GM12878 (cell line): ENCODE data around the gene LAT. TPM values are rescaled to one million over a fixed set of nuclear protein-coding genes. Genes with fewer than 3 reads are reported as not detected.

ENCODE experiments used
- BCL11A ChIP-seq: IDR thresholded peaks from 2 replicates; pipeline ENCODE4 v1.6.1; 2011; ENCODE audit warnings: low read depth, low read length
- BMI1 ChIP-seq: fragments of 450-650 bp; IDR thresholded peaks from 2 replicates; pipeline ENCODE4 v1.6.1; 2016; ENCODE audit warnings: mild to moderate bottlenecking, moderate library complexity, borderline replicate concordance
- CHD1 ChIP-seq: IDR thresholded peaks from 2 replicates; pipeline ENCODE4 v1.6.1; 2012; ENCODE audit warnings: low read depth, low read length, improper control_type of control experiment
- JUND ChIP-seq: IDR thresholded peaks from 2 replicates; pipeline ENCODE4 v1.6.1; 2012; ENCODE audit warnings: low read depth, mild to moderate bottlenecking, low read length, improper control_type of control experiment, moderate library complexity
- REST ChIP-seq: IDR thresholded peaks from 2 replicates; pipeline ENCODE4 v1.6.1; 2012; ENCODE audit warnings: mild to moderate bottlenecking, low read depth, low read length
- SKIL ChIP-seq: fragments of 450-650 bp; IDR thresholded peaks from 2 replicates; pipeline ENCODE4 v1.6.1; 2017; ENCODE audit warnings: mild to moderate bottlenecking, low read depth, inconsistent platforms; ENCODE audit not compliant: poor library complexity, severe bottlenecking
- SMAD5 ChIP-seq: IDR thresholded peaks from 2 replicates; pipeline ENCODE4 v1.6.1; 2016; ENCODE audit warnings: antibody characterized with exemption, low read depth
- SREBF1 ChIP-seq: IDR thresholded peaks from 2 replicates; pipeline ENCODE4 v1.6.1; 2012; ENCODE audit warnings: mild to moderate bottlenecking, low read length
- STAT1 ChIP-seq: fragments of 450-650 bp; conservative IDR thresholded peaks from 2 replicates; pipeline ENCODE4 v1.6.1; 2014; ENCODE audit warnings: antibody characterized with exemption, mild to moderate bottlenecking
- TAF1 ChIP-seq: IDR thresholded peaks from 2 replicates; pipeline ENCODE4 v1.6.1; 2011; ENCODE audit warnings: mild to moderate bottlenecking, low read depth, low read length, borderline replicate concordance
- YBX1 ChIP-seq: fragments of 450-650 bp; IDR thresholded peaks from 2 replicates; pipeline ENCODE4 v1.6.1; 2016; ENCODE audit warnings: antibody characterized with exemption
- ZBTB33 ChIP-seq: fragments of 450-650 bp; IDR thresholded peaks from 2 replicates; pipeline ENCODE4 v1.6.1; 2017; ENCODE audit warnings: mild to moderate bottlenecking
- polyA plus RNA-seq, 11 experiments: library from polyadenylated mRNA; depleted of rRNA in 4 of 11; unstranded in 6 of 11; stranded (reverse) in 5 of 11; fragments of >200 nt; fragmentation: Nextera tagmentation in 4 of 11; fragmentation: Illumina TruSeq in 1 of 11; extraction: Ambion mirVana in 4 of 11; extraction: Trizol in 1 of 11; gene quantifications; 1 replicate in 1 of 11; 2 replicates in 10 of 11; pipeline versions ENCODE4 v1.2.1 to v1.2.3, GENCODE V29; 2011 to 2016; ENCODE audit warnings: inconsistent platforms in 2 of 11, missing spikeins in 2 of 11, low read depth in 1 of 11
- total RNA-seq, 4 experiments: library from RNA; depleted of rRNA in 3 of 4; stranded (reverse); fragments of >200 nt in 3 of 4; fragmentation: Illumina TruSeq in 1 of 4; extraction: Trizol in 1 of 4; gene quantifications; 2 replicates each; pipeline versions ENCODE4 v1.2.1 to v1.2.3, GENCODE V29; 2013 to 2021
- TF ChIP-seq, protein P1 (sequence below), 3 experiments: IDR thresholded peaks in 2 of 3; conservative IDR thresholded peaks in 1 of 3; 2 replicates each; pipeline ENCODE4 v1.5.1; 2011; ENCODE audit warnings: low read depth in 3 of 3, low read length in 3 of 3, mild to moderate bottlenecking in 3 of 3, control low read depth in 2 of 3, moderate library complexity in 2 of 3, inconsistent platforms in 1 of 3, mixed read lengths in 1 of 3; ENCODE audit not compliant: control insufficient read depth in 2 of 3, insufficient read depth in 1 of 3; ENCODE audit errors: extremely low read depth in 1 of 3
- TF ChIP-seq, protein P2 (sequence below): IDR thresholded peaks from 2 replicates; pipeline ENCODE4 v1.6.1; 2011; ENCODE audit warnings: mild to moderate bottlenecking, low read depth, low read length, moderate library complexity; ENCODE audit not compliant: insufficient replicate concordance

Gene LAT
- total and polyA plus RNA-seq, 10 of the 15 experiments (the other 5 are each of a cell fraction or from before 2014, with no cell fraction given), result 0.39 to 6.9 (median 2.0) TPM

- TF ChIP-seq, protein P1, sequence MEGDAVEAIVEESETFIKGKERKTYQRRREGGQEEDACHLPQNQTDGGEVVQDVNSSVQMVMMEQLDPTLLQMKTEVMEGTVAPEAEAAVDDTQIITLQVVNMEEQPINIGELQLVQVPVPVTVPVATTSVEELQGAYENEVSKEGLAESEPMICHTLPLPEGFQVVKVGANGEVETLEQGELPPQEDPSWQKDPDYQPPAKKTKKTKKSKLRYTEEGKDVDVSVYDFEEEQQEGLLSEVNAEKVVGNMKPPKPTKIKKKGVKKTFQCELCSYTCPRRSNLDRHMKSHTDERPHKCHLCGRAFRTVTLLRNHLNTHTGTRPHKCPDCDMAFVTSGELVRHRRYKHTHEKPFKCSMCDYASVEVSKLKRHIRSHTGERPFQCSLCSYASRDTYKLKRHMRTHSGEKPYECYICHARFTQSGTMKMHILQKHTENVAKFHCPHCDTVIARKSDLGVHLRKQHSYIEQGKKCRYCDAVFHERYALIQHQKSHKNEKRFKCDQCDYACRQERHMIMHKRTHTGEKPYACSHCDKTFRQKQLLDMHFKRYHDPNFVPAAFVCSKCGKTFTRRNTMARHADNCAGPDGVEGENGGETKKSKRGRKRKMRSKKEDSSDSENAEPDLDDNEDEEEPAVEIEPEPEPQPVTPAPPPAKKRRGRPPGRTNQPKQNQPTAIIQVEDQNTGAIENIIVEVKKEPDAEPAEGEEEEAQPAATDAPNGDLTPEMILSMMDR (IDR thresholded peaks at IDR 0.05 in 2 of 3, conservative IDR thresholded peaks at IDR 0.05 in 1 of 3; ENCODE audit: control insufficient read depth in 2 of 3, extremely low read depth in 1 of 3, insufficient read depth in 1 of 3, low read depth in 3 of 3, low read length in 3 of 3), result no peak
- TF ChIP-seq SKIL (no peak), CHD1 (no peak), BCL11A (peak; percentile 59; the same call in 1 of the 2 replicates), ZBTB33 (no peak), TAF1 (no peak), BMI1 (no peak), SREBF1 (no peak), REST (no peak), YBX1 (no peak), JUND (peak; percentile 30; the same call in 1 of the 2 replicates), STAT1 (no peak), SMAD5 (no peak)
- TF ChIP-seq, protein P2, sequence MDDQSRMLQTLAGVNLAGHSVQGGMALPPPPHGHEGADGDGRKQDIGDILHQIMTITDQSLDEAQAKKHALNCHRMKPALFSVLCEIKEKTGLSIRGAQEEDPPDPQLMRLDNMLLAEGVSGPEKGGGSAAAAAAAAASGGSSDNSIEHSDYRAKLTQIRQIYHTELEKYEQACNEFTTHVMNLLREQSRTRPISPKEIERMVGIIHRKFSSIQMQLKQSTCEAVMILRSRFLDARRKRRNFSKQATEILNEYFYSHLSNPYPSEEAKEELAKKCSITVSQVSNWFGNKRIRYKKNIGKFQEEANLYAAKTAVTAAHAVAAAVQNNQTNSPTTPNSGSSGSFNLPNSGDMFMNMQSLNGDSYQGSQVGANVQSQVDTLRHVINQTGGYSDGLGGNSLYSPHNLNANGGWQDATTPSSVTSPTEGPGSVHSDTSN, result no peak
Measured at GRCh38 chr16:29029168-29029994, 44.5 kb downstream of the LAT start (continued).
